ENCODE measurements around the gene HDAC1.

GRCh38 chr1:32364836-32365235 is 73.0 kb downstream of the HDAC1 start:
- TF ChIP-seq CTCF (conservative IDR thresholded peaks at IDR 0.05 in 1 of 2, IDR thresholded peaks at IDR 0.05 in 1 of 2; ENCODE audit: extremely low read depth in 1 of 2, insufficient read depth in 1 of 2, low read depth in 1 of 2, low read length in 2 of 2), result no peak
- TF ChIP-seq EZH2 (IDR thresholded peaks at IDR 0.05; ENCODE audit: borderline replicate concordance, low read length), result no peak
